Measurements from ENCODE around the gene PCMTD2.

Gene PCMTD2

GRCh38 chr20:64241061-64241460 is 14.5 kb upstream of the PCMTD2 start:
- DNase-seq (ENCODE audit: low read depth) = no peak

GRCh38 chr20:64242003-64242796 is 13.3 kb upstream of the PCMTD2 start:
- no peak for DNase-seq (ENCODE audit: low read depth)
- H3K4me3 ChIP-seq (ENCODE audit: low read depth, low read length) = no peak overlapping the region
- no peak for TF ChIP-seq CTCF (conservative IDR thresholded peaks at IDR 0.05; ENCODE audit: low read depth, low read length)

More at GRCh38 chr20:64241061-64241460, 14.5 kb upstream of the PCMTD2 start:
- TF ChIP-seq CTCF (conservative IDR thresholded peaks at IDR 0.05; ENCODE audit: low read depth, low read length) = no peak
- no peak overlapping the region for H3K4me3 ChIP-seq (ENCODE audit: low read depth, low read length)

- no peak for DNase-seq (ENCODE audit: low read depth)
- TF ChIP-seq CTCF (conservative IDR thresholded peaks at IDR 0.05; ENCODE audit: low read depth, low read length) = no peak
- H3K4me3 ChIP-seq (ENCODE audit: low read depth, low read length) = no peak overlapping the region
These were observed 12.6 kb upstream of the PCMTD2 start for GRCh38 chr20:64242797-64243475.

- no peak for DNase-seq (ENCODE audit: low read depth)
- TF ChIP-seq CTCF (conservative IDR thresholded peaks at IDR 0.05; ENCODE audit: low read depth, low read length) = no peak
- H3K4me3 ChIP-seq (ENCODE audit: low read depth, low read length) = no peak overlapping the region
These were observed 11.2 kb upstream of the PCMTD2 start for GRCh38 chr20:64244281-64244805.

GRCh38 chr20:64244870-64245603 is 10.5 kb upstream of the PCMTD2 start:
- TF ChIP-seq CTCF (conservative IDR thresholded peaks at IDR 0.05; ENCODE audit: low read depth, low read length) = no peak
- H3K4me3 ChIP-seq (ENCODE audit: low read depth, low read length) = no peak overlapping the region

GRCh38 chr20:64245746-64246595 is 9.6 kb upstream of the PCMTD2 start:
- no peak overlapping the region for H3K4me3 ChIP-seq (ENCODE audit: low read depth, low read length)
- TF ChIP-seq CTCF (conservative IDR thresholded peaks at IDR 0.05; ENCODE audit: low read depth, low read length) = no peak
- no peak for DNase-seq (ENCODE audit: low read depth)

More at GRCh38 chr20:64244870-64245603, 10.5 kb upstream of the PCMTD2 start:
- DNase-seq (ENCODE audit: low read depth) = no peak
